Measurements from ENCODE around the gene KIAA1217. TPM values are rescaled to one million over a fixed set of nuclear protein-coding genes. Genes with fewer than 3 reads are reported as not detected.

Gene KIAA1217
- total RNA-seq, 3 donors from 2014 or later: 49.5 to 94.5 (median 63.9) TPM

DNA sequence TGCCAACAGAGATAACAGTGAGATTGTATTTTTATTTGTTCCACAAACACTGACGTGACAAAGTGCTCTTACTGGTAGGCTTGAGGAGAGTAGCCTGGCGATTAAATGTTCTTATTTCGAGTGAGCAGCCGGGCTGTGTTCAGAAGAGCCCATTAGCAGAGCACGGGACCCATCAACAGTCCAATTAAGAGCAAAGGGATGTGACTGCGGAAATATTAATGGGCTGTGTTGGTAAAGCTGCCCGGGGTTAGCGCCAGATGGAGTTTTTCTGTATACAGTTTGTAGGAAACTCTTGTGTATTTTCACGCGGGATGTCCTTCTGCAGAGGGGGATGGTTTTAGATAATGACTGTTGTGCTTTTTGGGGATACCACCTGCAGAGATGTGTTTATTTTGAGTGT lies 104.3 kb downstream of the KIAA1217 start:
- Histone ChIP-seq H3K36me3 (ENCODE audit: low read depth) (no peaks in the 10 kb centered on the region), H3K4me1 (ENCODE audit: low read depth) (no peaks in the 10 kb centered on the region), H3K4me3 (no peak overlapping the region), H3K9me3 (no peaks in the 10 kb centered on the region)
- intact Hi-C loops (cut with DNase I, micrococcal nuclease): no loop called here
- DNase-seq (no peak), ATAC-seq (no peak)
- TF ChIP-seq, protein P1, sequence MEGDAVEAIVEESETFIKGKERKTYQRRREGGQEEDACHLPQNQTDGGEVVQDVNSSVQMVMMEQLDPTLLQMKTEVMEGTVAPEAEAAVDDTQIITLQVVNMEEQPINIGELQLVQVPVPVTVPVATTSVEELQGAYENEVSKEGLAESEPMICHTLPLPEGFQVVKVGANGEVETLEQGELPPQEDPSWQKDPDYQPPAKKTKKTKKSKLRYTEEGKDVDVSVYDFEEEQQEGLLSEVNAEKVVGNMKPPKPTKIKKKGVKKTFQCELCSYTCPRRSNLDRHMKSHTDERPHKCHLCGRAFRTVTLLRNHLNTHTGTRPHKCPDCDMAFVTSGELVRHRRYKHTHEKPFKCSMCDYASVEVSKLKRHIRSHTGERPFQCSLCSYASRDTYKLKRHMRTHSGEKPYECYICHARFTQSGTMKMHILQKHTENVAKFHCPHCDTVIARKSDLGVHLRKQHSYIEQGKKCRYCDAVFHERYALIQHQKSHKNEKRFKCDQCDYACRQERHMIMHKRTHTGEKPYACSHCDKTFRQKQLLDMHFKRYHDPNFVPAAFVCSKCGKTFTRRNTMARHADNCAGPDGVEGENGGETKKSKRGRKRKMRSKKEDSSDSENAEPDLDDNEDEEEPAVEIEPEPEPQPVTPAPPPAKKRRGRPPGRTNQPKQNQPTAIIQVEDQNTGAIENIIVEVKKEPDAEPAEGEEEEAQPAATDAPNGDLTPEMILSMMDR (IDR thresholded peaks at IDR 0.05): no peak

GRCh38 chr10:24315211-24315610 lies 106.3 kb downstream of the KIAA1217 start:
- intact Hi-C loops (cut with DNase I, micrococcal nuclease): no loop called here
- H3K4me1 ChIP-seq (ENCODE audit: low read depth): no peaks in the 10 kb centered on the region
- no peaks in the 10 kb centered on the region for H3K36me3 ChIP-seq (ENCODE audit: low read depth)
- no peaks in the 10 kb centered on the region for H3K9me3 ChIP-seq
- ATAC-seq: no peak
- no peak for DNase-seq
- H3K4me3 ChIP-seq: no peak overlapping the region
- TF ChIP-seq, protein P1 (IDR thresholded peaks at IDR 0.05): no peak

- DNase-seq (no peak), ATAC-seq (peak; percentile 71)
Observed at GRCh38 chr10:24318517-24318916, 109.6 kb downstream of the KIAA1217 start.

DNA sequence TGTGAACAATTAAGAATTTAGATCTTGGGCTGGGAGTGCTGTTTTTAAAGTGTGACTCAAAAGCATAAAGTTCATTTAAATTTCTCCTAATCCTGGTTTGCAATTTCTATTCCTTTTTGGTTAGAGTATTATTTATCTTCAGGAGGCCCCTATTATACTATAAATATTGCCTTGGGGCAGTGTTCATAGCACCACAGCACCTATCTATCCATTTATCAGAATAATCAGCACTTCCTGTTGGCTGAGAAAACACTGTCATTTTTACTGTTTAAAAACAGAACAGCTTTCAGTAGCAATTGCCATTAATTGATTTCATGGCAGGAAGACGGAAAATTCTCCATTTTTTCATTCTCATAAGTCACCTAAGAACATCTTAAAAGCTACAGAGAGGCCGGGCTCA lies 111.4 kb downstream of the KIAA1217 start:
- H3K36me3 ChIP-seq (ENCODE audit: low read depth): no peaks in the 10 kb centered on the region
- no peaks in the 10 kb centered on the region for H3K9me3 ChIP-seq
- DNase-seq (no peak), ATAC-seq (no peak)
- H3K4me3 ChIP-seq: no peak overlapping the region
- intact Hi-C loops (cut with DNase I, micrococcal nuclease): no loop called here
- H3K4me1 ChIP-seq (ENCODE audit: low read depth): no peaks in the 10 kb centered on the region
- TF ChIP-seq, protein P1 (IDR thresholded peaks at IDR 0.05): no peak

More at GRCh38 chr10:24318517-24318916, 109.6 kb downstream of the KIAA1217 start:
- Histone ChIP-seq H3K9me3 (no peaks in the 10 kb centered on the region), H3K4me1 (ENCODE audit: low read depth) (no peaks in the 10 kb centered on the region), H3K4me3 (no peak overlapping the region), H3K36me3 (ENCODE audit: low read depth) (no peaks in the 10 kb centered on the region)
- TF ChIP-seq, protein P1 (IDR thresholded peaks at IDR 0.05): no peak
- intact Hi-C loops (cut with DNase I, micrococcal nuclease): no loop called here

- ATAC-seq: no peak
- TF ChIP-seq, protein P1 (IDR thresholded peaks at IDR 0.05): no peak
- intact Hi-C loops (cut with DNase I, micrococcal nuclease): no loop called here
Observed at GRCh38 chr10:24324651-24325050, 115.7 kb downstream of the KIAA1217 start.

DNA sequence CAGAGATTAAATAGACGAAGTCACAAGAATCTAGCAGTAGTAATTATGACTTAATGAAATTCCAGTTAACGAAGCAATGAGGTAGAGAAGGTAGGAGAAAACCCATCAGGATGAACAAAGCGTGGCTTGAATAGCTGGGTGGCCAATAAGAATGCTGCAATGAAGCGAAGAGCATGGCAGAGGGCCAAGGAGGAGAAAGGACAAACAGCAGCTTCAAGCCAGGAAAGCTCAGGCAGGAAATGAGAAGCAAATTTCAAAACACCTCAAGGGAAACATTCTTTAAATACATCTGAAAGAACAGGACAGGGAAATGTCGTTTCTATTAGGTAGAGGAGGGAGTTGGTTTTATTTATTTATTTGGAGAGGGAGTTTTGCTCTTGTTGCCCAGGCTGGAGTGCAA lies 122.5 kb downstream of the KIAA1217 start:
- ATAC-seq (peak; percentile 90), DNase-seq (peak in 2 of 3 donors; percentile 61 to 88)
- TF ChIP-seq, protein P1 (IDR thresholded peaks at IDR 0.05): no peak
- Histone ChIP-seq H3K36me3 (ENCODE audit: low read depth) (no peaks in the 10 kb centered on the region), H3K4me3 (no peak overlapping the region), H3K9me3 (peaks cover 16% of the 10 kb centered on the region), H3K4me1 (ENCODE audit: low read depth) (no peaks in the 10 kb centered on the region)
- intact Hi-C loops (cut with DNase I, micrococcal nuclease): no loop called here

More at GRCh38 chr10:24324651-24325050, 115.7 kb downstream of the KIAA1217 start:
- Histone ChIP-seq H3K9me3 (peaks cover 16% of the 10 kb centered on the region), H3K36me3 (ENCODE audit: low read depth) (no peaks in the 10 kb centered on the region), H3K4me3 (no peak overlapping the region), H3K4me1 (ENCODE audit: low read depth) (no peaks in the 10 kb centered on the region)
- no peak for DNase-seq
